Activated T-helper 1 cell treated with anti-CD3 and anti-CD28 coated beads, Interleukin-12 subunit alpha, Interleukin-12 subunit beta, Interleukin-2, Interleukin-4 antibody, amounts not matched to agents 30 ng/mL and 10 ng/mL and 1 ng/mL, durations not matched to agents 14 hours and 24 hours and 36 hours (primary cell): ENCODE measurements around the gene ZNF805. TPM values are rescaled to one million over a fixed set of nuclear protein-coding genes. Genes with fewer than 3 reads are reported as not detected.

Experiments used
- DNase-seq: peaks from one replicate; pipeline ENCODE4 v3.0.0; 2021; ENCODE audit warnings: low spot score
- H3K27ac Mint-ChIP-seq: one replicate; pipeline ENCODE4 v1.8.0; 2021; ENCODE audit warnings: mild to moderate bottlenecking, mixed read lengths
- H3K27me3 Mint-ChIP-seq: one replicate; pipeline ENCODE4 v1.8.0; 2022; ENCODE audit warnings: mild to moderate bottlenecking, moderate library complexity, mixed read lengths; ENCODE audit not compliant: insufficient read depth
- H3K36me3 Mint-ChIP-seq: one replicate; pipeline ENCODE4 v1.8.0; 2021; ENCODE audit warnings: low read depth, mixed read lengths
- H3K4me1 Mint-ChIP-seq: one replicate; pipeline ENCODE4 v1.8.0; 2021; ENCODE audit warnings: low read depth, mixed read lengths
- H3K4me3 Mint-ChIP-seq: one replicate; pipeline ENCODE4 v1.8.0; 2021; ENCODE audit warnings: mild to moderate bottlenecking, moderate library complexity, mixed read lengths
- H3K9me3 Mint-ChIP-seq: one replicate; pipeline ENCODE4 v1.8.0; 2021; ENCODE audit warnings: mixed read lengths
- intact Hi-C: fragments of 100-400 bp; cut with micrococcal nuclease; formaldehyde crosslinking; loops from one replicate; pipeline ENCODE4 v1.15.1; 2024
- total RNA-seq: library from RNA; stranded (reverse); gene quantifications from 2 replicates; pipeline ENCODE4 v1.2.3, GENCODE V29; 2022

Gene ZNF805
- total RNA-seq, 1 donor from 2014 or later: 6.9 TPM

DNA sequence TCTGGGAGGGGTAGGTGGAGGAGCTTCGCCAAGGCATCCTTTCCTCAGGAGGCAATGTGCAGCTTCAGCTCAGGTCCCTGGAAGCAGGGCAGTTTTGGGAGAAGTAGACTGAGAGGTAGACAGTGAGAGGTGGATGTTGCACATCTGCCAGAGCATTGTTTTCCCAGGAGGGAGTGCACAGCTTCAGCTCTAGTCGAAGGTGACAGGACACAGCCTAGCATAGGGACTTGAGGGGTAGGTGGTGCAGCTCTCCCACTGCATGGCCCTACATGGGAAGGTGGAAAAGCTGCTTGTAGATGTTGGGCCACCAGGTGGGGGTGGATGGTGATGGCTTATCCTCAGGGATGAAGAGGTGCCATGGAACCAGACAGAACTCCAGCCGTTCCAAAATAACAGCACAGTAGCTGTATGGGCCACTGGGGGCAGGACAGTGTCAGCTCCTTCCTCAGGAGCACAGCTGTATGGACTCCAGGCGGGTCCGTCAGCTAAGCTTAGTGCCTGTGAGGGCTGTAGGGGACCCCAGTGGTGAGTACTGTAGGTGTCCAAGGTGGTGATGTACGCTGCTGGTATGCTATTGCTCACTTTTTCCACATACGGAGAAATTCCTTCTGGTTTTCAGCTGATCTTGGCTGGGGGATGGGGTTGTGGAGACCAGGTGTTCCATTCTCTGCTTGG lies 62.4 kb downstream of the ZNF805 start:
- no peak overlapping the region for H3K4me3 Mint-ChIP-seq
- H3K27ac Mint-ChIP-seq: no peak overlapping the region
- no peaks in the 10 kb centered on the region for H3K4me1 Mint-ChIP-seq
- H3K36me3 Mint-ChIP-seq: peaks cover 67% of the 10 kb centered on the region
- no peaks in the 10 kb centered on the region for H3K27me3 Mint-ChIP-seq
- intact Hi-C loops: no loop called here
- peaks cover 41% of the 10 kb centered on the region for H3K9me3 Mint-ChIP-seq
- no peak for DNase-seq

Other genes with a start within 250 kb of the ZNF805 start
- not detected in 2 replicates for gene USP29, start 120.6 kb upstream of the ZNF805 start, total RNA-seq
- gene ZIM3, start 95.4 kb upstream of the ZNF805 start, total RNA-seq: not detected in 2 replicates
- gene DUXA, start 73.1 kb upstream of the ZNF805 start, total RNA-seq: not detected in 2 replicates
- gene ZNF264, start 49.1 kb upstream of the ZNF805 start, total RNA-seq: 16.1 and 18.3 TPM in 2 replicates
- 0.54 and 0.73 TPM in 2 replicates for gene AURKC, start 9.6 kb upstream of the ZNF805 start, total RNA-seq
- gene ZNF460, start 39.9 kb downstream of the ZNF805 start, total RNA-seq: 41.4 and 47.7 TPM in 2 replicates
- 5.1 and 5.4 TPM in 2 replicates for gene ZNF543, start 79.8 kb downstream of the ZNF805 start, total RNA-seq
- 6.1 and 6.6 TPM in 2 replicates for gene ZNF304, start 110.6 kb downstream of the ZNF805 start, total RNA-seq
- gene TRAPPC2B, start 122.9 kb downstream of the ZNF805 start, total RNA-seq: 3.8 and 4.7 TPM in 2 replicates
- 0.69 and 0.93 TPM in 2 replicates for gene ZNF547, start 122.9 kb downstream of the ZNF805 start, total RNA-seq
- 11.3 and 12.1 TPM in 2 replicates for gene ZNF548, start 149.2 kb downstream of the ZNF805 start, total RNA-seq
- gene ZNF17, start 170.5 kb downstream of the ZNF805 start, total RNA-seq: 7.9 and 11.0 TPM in 2 replicates
- 21.5 and 22.0 TPM in 2 replicates for gene ZNF749, start 194.7 kb downstream of the ZNF805 start, total RNA-seq
- gene VN1R1, start 216.5 kb downstream of the ZNF805 start, total RNA-seq: not detected in 2 replicates
- 1.5 and 2.4 TPM in 2 replicates for gene ZNF772, start 236.9 kb downstream of the ZNF805 start, total RNA-seq
- gene ZNF419, start 247.1 kb downstream of the ZNF805 start, total RNA-seq: 3.7 and 5.1 TPM in 2 replicates